LoVo (cell line): ENCODE measurements around the gene MICAL3.
A peak's percentile ranks its signal among the peaks of the same experiment; 100 is the strongest.

Experiments used
- DNase-seq: peaks from one replicate; pipeline ENCODE4 v3.0.0-alpha.2; 2016; ENCODE audit warnings: low spot score

The MICAL3 gene

DNA sequence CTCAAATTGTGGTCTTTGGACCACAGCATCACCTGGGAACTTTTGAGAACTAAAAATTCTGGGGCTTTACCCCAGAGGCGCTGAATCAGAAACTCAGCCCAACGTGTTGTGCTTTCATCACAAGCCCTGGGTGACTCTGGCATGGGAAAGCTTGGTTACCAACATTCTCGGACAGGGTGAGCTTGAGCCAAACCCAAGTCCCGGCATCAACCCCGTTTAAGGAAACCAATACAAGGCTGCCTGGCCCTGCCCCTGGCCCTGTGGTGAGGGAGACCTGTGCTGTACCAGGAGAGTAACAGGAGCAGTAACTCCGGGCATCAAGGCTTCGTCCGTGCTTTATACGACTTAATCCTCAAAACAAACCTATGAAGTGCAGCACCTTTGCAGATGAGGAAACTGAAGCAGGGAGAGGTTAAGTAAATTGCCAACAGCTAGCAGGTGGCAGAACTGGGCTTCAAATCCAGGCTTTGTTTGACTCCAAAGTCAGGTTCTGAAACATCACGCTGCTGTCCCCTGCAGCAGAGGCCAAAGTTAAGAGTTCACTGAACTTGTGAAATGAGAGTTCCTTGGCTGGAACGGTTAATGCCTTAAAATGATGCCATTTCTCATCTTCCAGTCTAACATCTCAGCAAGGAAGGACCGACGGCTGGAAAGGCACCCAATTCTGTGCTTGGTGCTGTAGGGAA lies 186.0 kb downstream of the MICAL3 start:
- DNase-seq: no peak

DNA sequence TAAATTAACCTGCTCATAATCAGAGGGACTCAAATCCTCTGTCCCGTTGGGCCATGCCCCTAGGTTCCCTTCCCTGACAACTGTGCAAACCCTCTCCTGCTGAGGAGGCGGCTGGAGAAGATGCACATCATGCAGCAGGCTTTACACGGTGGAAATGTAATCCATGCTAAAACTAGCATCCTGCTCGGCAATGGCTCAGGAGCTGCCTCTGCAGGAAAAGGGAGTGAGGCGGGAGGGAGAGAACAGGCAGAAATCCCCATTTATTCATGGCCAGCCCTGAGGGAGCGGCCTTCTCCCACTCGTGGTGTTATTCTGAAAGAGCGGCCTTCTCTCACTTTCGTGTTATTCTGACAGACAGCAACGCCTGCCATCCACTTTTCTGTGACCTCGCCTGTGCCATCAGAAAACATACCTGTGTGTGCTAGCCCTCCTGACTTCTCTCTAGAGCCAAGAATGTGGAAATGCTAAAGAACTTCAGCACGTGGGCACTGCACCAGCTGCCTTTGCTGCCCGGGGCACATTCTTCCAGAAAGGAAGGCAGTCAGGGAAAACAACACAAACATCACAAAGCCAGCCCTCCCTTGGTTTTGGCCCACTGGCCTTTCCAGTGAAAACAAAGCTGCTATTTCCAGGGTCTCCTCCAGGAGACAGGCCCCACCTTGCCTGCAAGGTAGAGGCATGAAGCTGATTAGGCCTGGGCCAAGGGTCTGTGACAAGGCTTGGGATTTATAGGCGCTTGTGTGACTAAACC lies 187.2 kb downstream of the MICAL3 start:
- DNase-seq: no peak

DNA sequence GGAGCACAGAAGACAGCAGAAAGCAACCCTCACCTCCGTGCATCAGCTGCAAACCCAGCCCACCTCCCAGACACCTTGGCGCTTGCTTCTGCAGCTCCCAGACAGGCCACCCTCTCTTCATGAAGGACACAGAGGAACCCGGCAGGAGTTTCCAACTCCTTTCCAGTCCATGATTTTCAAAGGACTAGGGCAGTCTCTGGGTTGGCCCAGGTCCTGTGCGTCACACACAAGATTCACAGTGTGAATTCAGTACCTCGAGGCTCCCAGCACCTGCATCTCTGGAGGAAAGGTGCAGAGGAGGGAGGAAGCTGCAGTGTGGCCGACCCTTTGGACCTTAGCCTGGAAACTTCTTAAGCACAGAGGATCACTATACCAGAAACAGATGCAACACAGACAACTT lies 189.1 kb downstream of the MICAL3 start:
- DNase-seq: no peak

- no peak for DNase-seq
Observed at GRCh38 chr22:17833489-17833888, 190.9 kb downstream of the MICAL3 start.

DNA sequence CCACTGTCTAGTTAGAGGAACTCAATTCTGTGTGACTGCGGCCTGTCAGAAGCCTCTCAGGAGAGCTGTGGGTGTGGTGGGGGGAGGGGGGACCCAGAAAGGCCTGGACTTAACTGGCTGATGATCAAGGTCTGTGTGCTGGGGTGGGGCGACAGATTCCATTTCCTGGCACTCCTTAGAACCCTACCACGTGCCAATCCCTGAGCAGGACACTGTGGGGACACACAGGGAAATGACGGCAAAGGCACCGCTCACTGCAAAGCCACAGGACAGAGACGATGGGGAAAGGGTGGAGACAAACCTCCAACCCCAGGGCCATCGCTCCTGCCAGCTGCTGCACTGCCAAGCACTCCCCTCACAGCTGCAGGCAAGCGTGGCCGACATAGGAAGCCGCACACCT lies 191.7 kb downstream of the MICAL3 start:
- no peak for DNase-seq

GRCh38 chr22:17831501-17832251 lies 192.7 kb downstream of the MICAL3 start:
- DNase-seq: no peak

DNA sequence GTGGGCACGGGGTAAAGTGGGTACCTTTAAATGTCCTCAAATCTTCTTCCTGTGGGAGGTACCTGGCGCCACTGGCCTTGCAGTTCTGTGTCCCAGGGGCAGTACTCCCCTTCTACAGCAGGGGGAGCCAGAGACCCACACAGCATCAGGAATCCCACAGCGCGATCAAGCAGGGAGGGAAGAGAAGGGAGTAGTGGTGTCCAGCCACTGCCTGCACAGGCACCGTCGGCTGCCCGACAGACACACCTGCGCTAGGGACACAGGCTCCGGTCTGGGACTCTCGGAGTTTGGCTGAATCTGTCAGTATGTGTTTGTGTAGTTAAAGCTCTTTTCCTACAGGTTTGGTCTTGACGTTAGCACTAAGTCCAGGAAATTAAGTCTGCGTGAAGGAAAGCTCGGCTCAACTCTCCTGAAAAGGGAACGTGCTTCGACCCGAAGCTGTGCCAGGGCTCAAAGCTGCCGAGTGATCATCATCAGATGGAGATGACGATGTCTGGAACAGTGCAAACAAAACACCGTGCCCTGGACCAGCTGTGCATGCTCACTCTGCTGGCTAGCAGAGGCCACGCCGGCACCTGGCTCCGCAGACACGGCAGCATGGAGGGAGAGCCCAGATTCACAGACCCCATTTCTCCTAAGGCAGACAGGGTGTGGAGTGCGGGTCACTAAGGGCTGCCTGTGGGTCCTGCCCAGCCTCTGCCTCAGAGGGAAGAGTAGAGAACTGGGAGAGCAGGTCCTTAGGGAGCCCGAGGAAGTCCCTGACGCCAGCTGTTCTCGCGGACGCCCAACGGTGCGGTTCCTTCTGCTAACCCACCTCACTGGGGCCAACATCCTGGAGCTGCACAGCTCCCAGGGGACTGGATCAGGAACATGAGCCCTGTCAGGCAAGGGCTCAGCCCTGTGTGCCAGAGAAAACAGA lies 194.1 kb downstream of the MICAL3 start:
- DNase-seq: peak; percentile 70

DNA sequence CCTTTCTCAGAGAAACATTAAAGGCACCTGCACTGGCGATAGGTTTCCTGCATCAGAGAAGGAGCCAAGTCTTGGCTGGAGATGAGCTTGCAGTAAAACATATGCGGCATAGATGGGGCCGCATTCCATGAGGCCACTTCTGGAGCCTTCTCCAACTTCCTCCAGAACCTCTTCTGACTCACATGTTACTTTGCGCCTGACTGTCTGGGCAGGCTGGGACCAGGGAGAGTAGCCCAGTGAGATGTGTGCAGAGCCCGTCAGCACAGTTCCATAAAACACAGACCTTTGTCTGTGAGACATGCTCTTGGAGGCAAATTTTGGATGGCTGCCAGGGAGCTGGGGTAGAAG lies 194.7 kb downstream of the MICAL3 start:
- DNase-seq: no peak

- DNase-seq: no peak
Observed at GRCh38 chr22:17828502-17829080, 195.8 kb downstream of the MICAL3 start.

DNA sequence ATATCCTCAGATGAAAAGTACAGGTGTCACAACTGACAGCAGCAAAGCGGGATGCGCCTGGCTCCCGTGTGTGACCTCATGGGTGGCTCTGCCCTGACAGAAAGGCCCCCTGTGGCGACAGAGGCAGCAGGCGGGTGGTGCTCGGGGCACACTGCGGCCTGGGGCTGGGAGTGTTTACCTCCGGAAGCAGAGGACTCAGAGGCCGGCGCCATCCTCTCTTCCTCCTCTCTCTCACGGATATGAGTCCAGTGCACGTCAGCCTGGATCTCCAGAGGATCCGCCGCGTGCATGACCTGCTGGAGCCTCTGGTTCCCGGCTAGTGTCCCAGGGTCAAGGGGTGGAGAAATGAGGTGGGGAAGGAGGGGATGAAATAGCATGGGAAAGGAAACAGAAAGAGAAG lies 196.9 kb downstream of the MICAL3 start:
- DNase-seq: no peak

DNA sequence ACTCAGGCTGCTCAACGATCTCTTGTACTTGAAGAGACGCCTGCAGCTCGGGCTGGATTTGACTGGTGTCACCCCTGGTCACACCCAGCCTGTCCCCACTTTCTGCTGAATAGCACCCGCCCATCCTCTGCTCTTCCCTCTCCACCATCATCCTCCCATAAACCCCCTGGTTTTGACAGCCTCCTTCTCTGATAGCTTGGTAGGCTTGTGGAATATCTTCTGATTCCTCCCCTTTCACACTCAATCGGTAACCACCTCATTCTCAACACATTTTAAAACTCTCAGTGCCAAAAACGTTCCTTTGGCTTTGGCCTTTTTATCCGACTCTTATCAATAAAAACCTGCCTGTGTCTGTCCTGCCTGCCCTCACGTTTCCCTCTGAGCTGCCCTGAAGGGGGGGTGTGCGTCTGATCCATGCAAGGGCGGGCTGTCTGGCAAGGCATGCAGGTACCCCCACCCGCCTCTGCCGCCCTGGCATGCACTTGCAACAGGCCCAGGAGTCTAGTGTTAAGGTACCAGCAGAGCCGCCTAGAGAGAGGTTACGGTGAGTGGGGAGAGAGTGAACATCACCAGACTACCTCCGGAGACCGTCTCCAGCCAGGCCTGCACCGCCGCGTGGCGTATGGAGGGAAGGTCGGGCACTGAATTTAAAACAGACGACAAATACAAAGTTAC lies 198.3 kb downstream of the MICAL3 start:
- no peak for DNase-seq

GRCh38 chr22:17824457-17824856 lies 199.9 kb downstream of the MICAL3 start:
- no peak for DNase-seq

- DNase-seq: no peak
Observed at GRCh38 chr22:17823964-17824363, 200.4 kb downstream of the MICAL3 start.

DNA sequence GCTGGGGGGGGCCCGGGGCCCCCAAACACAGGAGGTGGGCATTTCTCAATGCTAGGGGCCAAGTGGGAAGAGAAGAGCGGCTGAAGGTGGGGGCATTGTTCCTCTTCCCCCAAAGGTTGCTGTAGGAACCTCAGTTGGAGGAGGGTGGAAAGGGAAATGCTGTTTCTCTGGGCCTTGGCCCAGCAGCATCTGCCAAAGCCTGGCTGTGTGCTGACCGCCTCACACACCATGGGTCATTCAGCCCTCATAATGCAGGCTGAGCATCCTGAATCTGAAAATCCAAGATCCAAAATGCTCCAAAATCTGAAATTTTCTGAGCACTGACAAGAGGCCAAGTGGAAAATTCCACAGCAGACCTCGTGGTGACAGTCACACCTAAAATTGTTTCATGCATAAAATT lies 201.1 kb downstream of the MICAL3 start:
- no peak for DNase-seq

DNA sequence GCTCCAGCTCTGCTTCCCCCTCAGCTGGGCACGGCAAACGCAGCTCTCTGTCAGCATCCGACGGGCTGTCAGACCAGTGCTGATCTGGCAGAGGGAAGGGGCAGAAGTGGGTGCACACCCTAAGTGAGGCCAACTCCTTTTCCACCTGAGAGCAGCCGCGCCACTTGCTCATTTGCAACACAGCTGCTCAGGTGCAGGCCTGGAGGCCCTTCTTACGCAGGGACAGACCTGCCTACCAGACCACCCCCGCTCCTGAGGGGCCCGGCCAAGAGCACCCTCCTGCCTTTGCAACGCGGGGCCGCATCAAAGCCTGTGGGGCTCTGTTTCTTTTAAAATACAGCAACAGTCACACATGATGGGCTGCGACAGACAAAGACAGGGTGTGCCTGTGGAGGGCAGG lies 202.3 kb downstream of the MICAL3 start:
- no peak for DNase-seq

DNA sequence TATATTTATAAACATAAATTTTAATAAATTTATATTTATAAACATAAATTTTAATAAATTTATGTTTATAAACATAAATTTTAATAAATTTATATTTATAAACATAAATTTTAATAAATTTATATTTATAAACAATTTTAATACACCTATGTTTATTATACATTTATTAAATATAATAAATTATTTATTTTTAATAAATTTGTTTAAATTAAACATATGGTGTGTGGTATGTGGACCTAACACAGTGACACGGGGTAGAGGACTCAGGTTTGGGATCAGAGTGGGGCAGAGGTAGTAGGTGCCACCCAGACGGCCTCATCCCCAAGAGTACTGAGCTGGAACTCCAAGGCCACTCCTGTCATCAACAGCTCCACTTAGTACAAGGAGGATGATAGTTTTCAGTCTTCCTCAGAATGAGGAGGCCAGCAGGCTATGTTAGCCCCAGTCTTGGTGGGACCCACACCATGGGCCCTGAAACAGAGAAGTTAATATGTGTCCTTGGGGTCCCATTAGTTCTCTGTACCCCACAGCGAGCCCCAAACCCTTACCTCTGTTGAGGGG lies 203.4 kb downstream of the MICAL3 start:
- DNase-seq: no peak

DNA sequence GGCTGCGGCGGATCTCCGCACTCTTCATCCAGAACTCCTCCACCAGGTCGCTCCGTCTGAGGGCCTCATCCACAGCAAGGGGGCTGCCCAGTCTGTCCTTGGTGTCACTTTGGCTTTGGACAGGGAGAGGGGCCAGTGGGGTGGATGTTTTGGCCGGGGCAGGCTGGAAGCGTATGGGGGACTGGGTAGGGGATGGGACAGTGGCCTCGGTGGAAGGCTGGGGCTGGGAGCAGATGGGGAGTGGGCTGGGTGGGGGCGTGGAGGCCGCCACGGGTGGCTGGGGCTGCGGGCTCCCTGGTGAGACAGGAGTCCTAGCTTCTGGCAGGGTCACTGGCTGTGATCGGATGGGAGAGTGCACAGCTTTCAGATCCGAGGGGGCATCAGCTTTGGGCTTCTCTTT lies 205.7 kb downstream of the MICAL3 start:
- DNase-seq: no peak

GRCh38 chr22:17818180-17818579 lies 206.2 kb downstream of the MICAL3 start:
- no peak for DNase-seq

DNA sequence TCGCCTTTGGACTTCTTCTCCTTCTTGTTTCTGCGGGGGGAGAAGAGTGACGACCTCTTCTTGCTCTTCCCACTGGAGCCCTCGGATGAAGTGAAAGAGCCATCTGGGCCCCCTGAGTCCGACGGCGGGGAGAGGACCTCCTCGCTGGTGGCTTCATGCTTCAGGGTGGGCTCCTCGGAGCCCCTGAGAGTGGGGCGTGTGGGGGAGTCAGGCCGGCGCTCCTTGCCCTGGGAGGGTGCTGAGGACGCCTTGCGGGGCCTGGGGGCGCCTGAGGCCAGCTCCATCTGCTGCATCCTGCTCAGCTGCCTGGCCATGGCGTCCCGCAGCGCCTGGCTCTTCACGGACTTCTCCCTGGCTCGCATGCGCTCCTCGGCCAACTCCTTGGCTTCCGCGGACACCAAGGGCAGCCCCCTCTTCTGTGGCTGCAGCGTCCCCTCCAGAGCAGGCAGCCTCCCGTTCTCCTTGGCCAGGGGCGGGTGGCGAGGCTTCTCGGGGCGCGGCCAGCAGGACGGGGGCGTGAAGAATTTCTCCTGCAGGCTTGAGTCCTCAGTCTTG lies 206.8 kb downstream of the MICAL3 start:
- no peak for DNase-seq

DNA sequence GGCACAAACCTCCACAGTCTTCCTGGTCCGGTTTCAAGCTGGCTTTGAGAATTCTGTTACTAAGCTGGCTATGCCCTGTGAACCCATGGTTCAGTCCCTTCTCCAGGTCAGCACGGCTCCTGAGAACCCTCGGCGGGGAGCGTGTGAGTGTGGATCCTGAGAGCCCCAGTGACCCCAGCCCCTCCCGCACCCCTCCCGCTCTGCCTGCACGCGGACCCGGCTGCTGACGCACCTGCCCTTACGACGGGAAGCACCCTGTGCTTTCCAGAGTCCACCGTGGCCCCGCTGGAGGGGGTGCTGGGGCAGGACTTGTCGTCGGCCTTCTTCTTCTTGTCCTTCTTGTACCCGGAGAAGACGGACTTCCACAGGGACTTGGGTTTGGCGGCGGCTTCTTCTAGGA lies 207.3 kb downstream of the MICAL3 start:
- DNase-seq: no peak

DNA sequence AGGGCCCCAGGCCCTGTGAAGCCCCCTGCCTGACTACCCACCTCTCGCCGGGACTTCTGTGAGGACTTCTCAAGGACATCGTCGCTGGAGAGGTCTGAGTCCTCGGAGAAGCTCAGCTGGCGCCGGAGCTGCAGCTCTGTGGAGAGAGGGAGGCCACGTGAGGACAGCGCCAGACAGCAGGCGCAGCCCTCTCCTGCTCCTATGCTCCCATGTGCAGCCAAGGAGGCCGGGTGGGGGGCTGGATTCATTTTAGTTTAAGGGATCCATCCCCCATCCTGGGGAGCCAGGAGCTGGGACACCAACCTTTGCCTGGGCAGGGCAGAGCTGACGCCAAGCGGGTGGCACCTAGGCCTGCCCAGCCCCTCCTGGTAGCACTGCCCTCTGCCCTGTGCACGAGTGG lies 207.7 kb downstream of the MICAL3 start:
- no peak for DNase-seq
